ENCODE measurements around the gene ANKS1B.

GRCh38 chr12:99431203-99431602, 553.5 kb downstream of the ANKS1B start:
- TF ChIP-seq AR (CRISPR knock-in tag; IDR thresholded peaks at IDR 0.05) (no peak), NFYB (CRISPR knock-in tag; conservative IDR thresholded peaks at IDR 0.05; ENCODE audit: low read depth) (no peak), GTF2I (CRISPR knock-in tag; conservative IDR thresholded peaks at IDR 0.05) (no peak), CTCF (IDR thresholded peaks at IDR 0.05) (no peak), USF2 (CRISPR knock-in tag; IDR thresholded peaks at IDR 0.05) (no peak), AFF4 (CRISPR knock-in tag; IDR thresholded peaks at IDR 0.05; ENCODE audit: borderline replicate concordance) (no peak), OVOL2 (CRISPR knock-in tag; IDR thresholded peaks at IDR 0.05; ENCODE audit: borderline replicate concordance) (no peak), NR1H2 (CRISPR knock-in tag; IDR thresholded peaks at IDR 0.05) (no peak), NR2C2 (CRISPR knock-in tag; IDR thresholded peaks at IDR 0.05) (no peak), PREB (CRISPR knock-in tag; IDR thresholded peaks at IDR 0.05; ENCODE audit: borderline replicate concordance) (no peak)
